GM12878 (cell line): ENCODE measurements around the gene SHROOM4. TPM values are rescaled to one million over a fixed set of nuclear protein-coding genes. Genes with fewer than 3 reads are reported as not detected.

ENCODE experiments used
- polyA plus RNA-seq, 11 experiments: library from polyadenylated mRNA; depleted of rRNA in 4 of 11; unstranded in 6 of 11; stranded (reverse) in 5 of 11; fragments of >200 nt; fragmentation: Nextera tagmentation in 4 of 11; fragmentation: Illumina TruSeq in 1 of 11; extraction: Ambion mirVana in 4 of 11; extraction: Trizol in 1 of 11; gene quantifications; 1 replicate in 1 of 11; 2 replicates in 10 of 11; pipeline versions ENCODE4 v1.2.1 to v1.2.3, GENCODE V29; 2011 to 2016; ENCODE audit warnings: inconsistent platforms in 2 of 11, missing spikeins in 2 of 11, low read depth in 1 of 11
- small RNA-seq: library from RNA; depleted of rRNA; stranded (forward); fragments of <200 nt; gene quantifications from one replicate; pipeline ENCODE3, GENCODE V24; 2014
- total RNA-seq, 4 experiments: library from RNA; depleted of rRNA in 3 of 4; stranded (reverse); fragments of >200 nt in 3 of 4; fragmentation: Illumina TruSeq in 1 of 4; extraction: Trizol in 1 of 4; gene quantifications; 2 replicates each; pipeline versions ENCODE4 v1.2.1 to v1.2.3, GENCODE V29; 2013 to 2021

The SHROOM4 gene
- total and polyA plus RNA-seq, 10 of the 15 experiments (the other 5 are each of a cell fraction or from before 2014, with no cell fraction given) = 0.01 to 0.03 TPM; not detected in 8

Small RNA genes lying within 50 kb of the gene (small RNA-seq; reads per million reads assigned to genes)
- gene RNU6-935P = not detected

Other genes starting within 250 kb of the SHROOM4 start
- not detected in 2 replicates for gene BMP15, start 96.5 kb upstream of the SHROOM4 start, total RNA-seq (2014; rRNA removed)
- not detected in 2 replicates for gene BMP15, start 96.5 kb upstream of the SHROOM4 start, total RNA-seq (2014; rRNA removed; fragmentation: Illumina TruSeq; extraction: Trizol)
- not detected in 2 replicates for gene BMP15, start 96.5 kb upstream of the SHROOM4 start, total RNA-seq (2021)
- gene BMP15, start 96.5 kb upstream of the SHROOM4 start, polyA plus RNA-seq (2011; rRNA removed) = not detected in 2 replicates
- gene BMP15, start 96.5 kb upstream of the SHROOM4 start, polyA plus RNA-seq (2014; fragmentation: Illumina TruSeq; extraction: Trizol) = not detected in 2 replicates
- not detected for gene BMP15, start 96.5 kb upstream of the SHROOM4 start, polyA plus RNA-seq (2014; fragmentation: Nextera tagmentation; extraction: Ambion mirVana)
- gene BMP15, start 96.5 kb upstream of the SHROOM4 start, polyA plus RNA-seq (2014; rRNA removed) = not detected in 2 replicates
- not detected for gene BMP15, start 96.5 kb upstream of the SHROOM4 start, polyA plus RNA-seq (2016; fragmentation: Nextera tagmentation; extraction: Ambion mirVana)